Erythroblast (primary cell): ENCODE data around the gene ZBTB21.
A peak's percentile ranks its signal among the peaks of the same experiment; 100 is the strongest.
"Not testable (repeated sequence)": the region's sequence is repeated elsewhere in the genome, so short reads cannot be mapped to it uniquely, and the experiment has no call there.

Experiments
- DNase-seq, 2 experiments: peaks; one replicate each; lab custom pipeline; 2025; lab: John Stamatoyannopoulos, UW
- GATA1 ChIP-seq: IDR thresholded peaks from 2 replicates; pipeline ENCODE4 v1.6.1; 2011; ENCODE audit warnings: low read depth, mild to moderate bottlenecking, control low read depth, low read length, moderate library complexity
- POLR2A ChIP-seq: IDR thresholded peaks from 2 replicates; pipeline ENCODE4 v1.6.1; 2011; ENCODE audit warnings: mild to moderate bottlenecking, low read length

Gene ZBTB21

DNA sequence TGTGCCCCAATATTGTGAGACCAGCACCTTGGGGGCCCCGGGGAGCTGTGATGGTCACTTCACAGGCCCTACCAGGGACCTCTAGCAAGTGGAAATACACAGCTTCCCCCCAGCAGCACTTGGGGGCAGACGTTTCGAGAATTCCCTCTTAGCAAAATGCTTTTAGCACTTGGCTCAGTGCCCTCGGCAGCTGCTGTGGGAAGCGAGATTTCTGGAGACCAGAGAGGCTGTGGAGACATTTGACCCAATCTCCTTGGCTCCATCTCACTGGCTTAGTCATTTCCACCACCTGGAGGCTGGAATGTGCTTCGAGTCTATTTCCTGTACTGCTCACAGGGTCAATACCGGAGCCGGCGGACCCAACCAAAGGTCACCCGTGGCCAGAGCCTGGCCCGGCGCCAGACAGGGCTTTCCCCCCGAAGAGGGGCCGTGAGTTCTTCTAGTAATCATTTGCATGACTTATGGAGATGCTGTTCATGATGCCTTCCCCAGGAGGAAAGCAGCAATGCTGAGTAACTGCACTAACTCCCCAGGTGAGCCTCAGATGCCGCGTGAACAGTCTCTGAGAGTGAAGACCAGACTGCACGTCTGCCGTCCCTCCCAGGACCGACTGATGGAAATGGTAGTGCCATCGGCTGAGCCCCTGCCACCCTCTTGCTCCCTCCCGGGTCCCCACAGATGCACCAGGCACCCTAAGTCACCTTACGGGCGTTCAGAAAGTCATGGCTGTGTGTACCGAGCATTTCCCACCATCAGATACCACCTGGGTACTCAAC is 52.0 kb downstream of the ZBTB21 start:
- TF ChIP-seq GATA1 = no peak
- TF ChIP-seq POLR2A = no peak
- peak; percentile 16 to 43 for DNase-seq

DNA sequence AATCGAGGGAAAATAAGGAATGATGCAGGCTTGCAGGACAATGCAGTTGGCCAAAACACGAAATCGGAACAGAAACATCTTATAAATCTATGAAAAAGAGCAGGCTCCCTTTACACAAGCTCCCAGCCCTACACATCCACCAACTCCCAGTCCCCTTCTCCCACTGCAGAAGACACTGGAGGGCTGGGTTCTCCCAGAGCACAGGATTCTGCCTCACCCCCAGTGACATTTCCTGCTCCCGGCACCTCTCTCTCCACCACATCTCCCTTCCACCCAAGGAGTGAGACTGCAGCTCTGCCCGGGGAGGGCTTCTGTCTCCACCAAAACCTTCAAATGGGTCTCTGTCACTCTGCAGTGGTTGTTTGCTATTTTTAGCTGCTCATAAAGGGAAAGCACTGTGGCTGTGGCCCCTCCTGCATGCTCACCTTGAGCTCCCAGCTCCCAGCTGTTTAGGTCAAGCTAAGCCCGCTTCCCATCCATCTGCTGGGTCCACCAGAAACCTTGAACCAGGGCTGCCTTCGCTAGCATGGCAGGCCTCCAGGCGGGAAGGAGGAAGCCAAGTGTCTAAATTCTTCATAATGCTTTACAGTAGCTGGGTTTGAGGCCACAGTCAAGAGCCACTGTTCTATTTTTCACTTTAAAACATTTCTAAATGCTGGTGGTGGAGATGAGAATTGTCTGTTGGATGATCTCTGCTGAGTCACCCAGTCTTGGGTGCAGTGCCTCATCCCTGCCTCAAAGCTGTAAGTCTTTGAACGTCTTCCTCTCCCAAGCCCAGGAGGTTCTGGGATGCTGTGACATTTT is 53.0 kb downstream of the ZBTB21 start:
- TF ChIP-seq GATA1 = peak; percentile 74
- no peak for TF ChIP-seq POLR2A
- peak; percentile 89 to 91 for DNase-seq

DNA sequence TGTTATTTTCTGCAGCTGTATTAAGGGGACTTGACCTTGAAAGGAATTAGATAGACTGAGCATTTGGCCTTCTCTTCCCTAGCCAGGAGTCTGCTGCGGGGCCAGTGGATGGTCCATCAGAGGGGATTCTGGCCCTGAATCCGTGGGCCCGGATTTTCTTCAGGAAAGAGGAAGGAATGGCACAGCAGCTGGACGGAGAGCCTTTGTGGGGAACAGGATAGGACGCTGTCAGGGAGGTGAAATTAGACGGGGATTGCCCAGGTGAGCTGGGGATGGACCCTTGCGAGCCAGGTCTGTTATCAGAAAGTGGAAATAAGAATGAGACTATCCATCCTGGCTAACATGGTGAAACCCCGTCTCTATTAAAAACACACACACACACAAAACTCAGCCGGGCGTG is 54.6 kb downstream of the ZBTB21 start:
- TF ChIP-seq GATA1 = no peak
- TF ChIP-seq POLR2A = no peak
- no peak for DNase-seq

DNA sequence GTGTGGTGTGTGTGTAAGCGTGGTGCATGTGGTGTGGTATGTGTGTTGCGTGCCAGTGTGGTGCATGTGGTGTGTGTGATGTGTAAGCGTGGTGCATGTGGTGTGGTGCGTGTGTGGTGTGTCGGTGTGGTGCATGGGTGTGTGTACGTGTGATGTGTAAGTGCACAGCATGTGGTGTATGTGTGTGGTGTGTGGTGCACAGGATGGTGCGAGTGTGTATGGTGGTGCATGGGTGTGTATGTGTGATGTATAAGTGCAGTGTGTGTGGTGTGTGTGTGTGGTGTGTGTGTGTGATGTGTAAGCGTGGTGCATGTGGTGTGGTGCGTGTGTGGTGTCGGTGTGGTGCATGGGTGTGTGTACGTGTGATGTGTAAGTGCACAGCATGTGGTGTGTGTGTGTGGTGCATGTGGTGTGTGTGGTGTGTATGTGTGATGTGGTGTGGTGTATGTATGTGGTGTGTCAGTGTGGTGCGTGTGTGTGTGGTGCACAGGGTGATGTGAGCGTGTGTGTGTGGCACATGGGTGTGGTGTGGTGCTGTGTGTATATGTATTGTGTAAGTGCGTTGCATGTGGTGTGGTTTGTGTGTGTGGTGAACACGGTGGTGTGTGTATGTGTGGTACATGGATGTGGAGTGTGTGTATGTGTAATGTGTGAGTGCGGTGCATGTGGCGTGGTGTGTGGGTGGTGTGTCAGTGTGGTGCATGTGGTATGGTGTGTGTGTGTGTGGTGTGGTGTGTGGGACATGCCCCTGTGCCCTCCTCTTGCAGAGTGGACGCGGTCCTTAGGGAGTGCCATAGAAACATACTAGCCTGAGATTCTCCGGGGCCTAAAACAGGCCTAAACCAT is 55.3 kb downstream of the ZBTB21 start:
- no peak for TF ChIP-seq GATA1
- TF ChIP-seq POLR2A = no peak
- DNase-seq = peak; percentile 16 to 39

DNA sequence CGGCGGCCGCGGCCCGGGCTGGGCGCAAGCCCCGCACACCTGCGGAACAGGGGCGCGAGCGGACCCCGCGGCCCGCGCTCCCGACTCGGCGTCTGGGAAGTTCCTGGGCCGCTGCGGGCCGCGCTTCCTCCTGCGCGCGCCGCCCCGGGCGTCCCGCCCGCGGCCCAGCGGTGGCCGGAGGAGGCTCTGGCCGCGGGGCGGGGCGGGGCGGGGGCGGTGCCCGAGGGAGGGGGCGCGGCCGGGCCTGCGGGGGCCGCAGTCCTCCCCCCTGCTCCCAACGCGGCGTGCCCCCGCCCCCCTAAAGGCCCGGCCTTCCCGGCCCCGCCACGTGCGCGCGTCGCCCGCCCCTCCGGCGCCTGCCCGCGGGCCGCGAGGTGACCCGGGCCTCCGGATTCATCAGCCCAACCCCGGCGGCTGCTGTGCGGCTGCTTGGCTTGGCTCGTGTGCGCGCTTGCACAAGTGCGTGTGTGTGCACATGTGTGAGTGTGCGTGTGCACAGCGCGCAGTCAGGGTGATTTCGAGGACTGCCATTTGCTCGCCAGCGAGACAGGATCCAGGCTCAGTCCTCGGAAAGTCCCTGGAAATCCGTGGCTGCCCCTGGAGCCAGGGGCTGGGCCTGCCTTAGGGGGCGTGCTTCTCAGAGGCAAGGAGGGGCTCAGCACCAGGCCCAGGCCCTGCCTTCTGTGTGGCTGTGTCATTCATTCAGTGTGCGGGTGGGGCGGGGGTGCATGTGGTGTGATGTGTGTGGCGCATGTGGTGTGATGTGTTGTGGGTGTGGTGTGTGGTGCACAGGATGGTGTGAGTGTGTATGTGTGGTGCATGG is 56.1 kb downstream of the ZBTB21 start, which contains the start of gene C2CD2:
Gene C2CD2, minus strand, starts transcription at position 188 of the 823 bp plus-strand sequence. CDS start 370 bp downstream, outside the sequence.
- TF ChIP-seq POLR2A = no peak
- no peak for TF ChIP-seq GATA1
- DNase-seq = peak; percentile 78 to 82

DNA sequence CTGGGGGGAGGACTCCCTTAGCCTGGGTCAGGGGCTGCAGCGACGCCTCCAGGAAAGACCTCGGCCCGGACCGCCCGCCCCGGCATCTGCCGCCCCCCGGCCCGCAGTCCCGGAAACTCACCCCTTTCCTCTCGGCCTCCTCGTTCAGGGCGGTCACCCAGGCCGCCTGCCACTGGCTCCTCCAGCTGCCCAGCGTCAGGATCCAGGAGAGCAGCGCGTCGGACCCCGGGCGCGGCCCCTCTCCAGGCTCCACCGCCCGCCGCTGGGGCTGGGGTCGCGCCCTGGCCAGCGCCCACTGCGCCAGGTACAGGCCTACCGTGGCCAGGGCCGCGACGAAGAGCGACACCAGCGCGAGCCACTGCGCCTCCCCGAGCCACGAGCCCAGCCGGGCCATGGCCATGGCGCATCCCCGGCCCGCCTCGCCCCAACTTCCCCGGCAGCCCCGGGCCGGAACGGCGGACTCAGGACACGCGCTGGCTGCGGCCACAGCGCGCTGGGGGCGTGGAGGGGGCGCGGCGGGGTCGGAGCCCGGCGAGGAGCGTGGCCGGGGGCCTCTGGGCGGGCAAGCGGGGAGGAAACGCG is 56.8 kb downstream of the ZBTB21 start:
- no peak for TF ChIP-seq GATA1
- no peak for TF ChIP-seq POLR2A
- peak; percentile 57 to 59 for DNase-seq

DNA sequence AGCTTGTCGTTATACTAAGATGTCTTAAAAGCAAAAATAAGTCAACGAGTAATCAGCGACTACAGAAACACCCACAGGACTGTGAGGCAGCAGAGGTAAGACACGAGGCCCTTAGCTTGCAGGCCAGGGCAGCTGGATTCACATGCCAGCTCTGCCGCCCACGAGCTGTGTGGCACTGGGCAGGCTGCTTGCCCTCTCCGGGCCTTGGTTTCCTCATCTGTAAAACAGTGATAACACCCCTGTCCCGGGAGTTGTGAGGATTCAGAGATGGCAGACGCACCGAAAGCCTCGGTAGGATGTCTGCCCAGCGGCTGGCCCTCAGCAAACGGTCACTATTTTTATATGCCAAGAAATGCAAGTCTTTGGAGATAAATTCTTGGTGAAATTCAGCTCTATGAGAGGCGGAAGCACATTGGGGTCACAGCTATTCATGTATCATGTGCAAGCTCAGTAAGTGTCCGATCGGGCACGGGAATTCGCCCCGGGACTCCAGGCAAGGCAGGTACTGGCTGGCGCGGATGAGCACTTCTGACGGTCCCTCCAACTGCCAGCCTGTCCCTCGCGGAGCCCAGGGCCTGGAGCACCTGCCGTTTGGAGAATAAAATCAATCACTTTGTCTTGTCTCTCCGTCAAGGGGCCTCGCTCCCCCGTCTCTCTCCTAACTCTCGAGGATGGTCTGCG is 57.5 kb downstream of the ZBTB21 start:
- TF ChIP-seq GATA1 = no peak
- no peak for TF ChIP-seq POLR2A

DNA sequence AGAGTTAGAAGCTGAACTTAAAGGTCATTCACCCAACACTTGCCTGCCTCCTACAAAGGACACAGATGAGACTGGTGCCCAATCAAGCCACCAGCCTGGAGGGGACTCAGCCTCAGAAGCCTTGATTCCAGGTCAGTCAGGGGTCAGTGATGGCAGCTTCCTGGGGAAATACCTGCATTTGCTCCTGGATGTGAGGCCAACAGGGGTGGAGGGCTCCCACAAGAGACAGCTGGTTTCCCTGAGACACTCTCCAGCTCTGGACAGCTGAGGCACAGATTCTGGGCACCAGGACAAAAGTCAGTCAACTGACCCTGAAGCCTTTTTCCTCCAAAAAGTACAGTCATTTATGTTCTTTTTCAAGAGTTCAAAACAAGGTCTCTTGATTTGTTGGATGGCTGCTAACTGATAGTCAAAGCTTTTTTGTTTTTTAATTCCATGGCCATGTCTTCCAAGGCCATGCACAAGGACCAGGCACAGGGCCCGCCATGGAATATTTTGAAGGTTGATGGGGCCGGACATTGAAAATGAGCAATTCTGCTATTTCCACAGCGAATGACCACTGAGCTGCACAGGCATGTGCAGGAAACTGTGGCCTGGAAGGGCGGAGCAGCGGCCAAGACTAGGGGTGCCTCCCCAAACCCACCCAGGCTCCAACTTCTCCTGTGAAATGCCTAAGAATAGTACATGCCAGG is 58.1 kb downstream of the ZBTB21 start:
- no peak for TF ChIP-seq POLR2A
- TF ChIP-seq GATA1 = no peak
- DNase-seq = peak in 1 of 2 experiments; percentile 8

More for the DNA sequence above, 57.5 kb downstream of the ZBTB21 start:
- peak in 1 of 2 experiments; percentile 32 for DNase-seq

DNA sequence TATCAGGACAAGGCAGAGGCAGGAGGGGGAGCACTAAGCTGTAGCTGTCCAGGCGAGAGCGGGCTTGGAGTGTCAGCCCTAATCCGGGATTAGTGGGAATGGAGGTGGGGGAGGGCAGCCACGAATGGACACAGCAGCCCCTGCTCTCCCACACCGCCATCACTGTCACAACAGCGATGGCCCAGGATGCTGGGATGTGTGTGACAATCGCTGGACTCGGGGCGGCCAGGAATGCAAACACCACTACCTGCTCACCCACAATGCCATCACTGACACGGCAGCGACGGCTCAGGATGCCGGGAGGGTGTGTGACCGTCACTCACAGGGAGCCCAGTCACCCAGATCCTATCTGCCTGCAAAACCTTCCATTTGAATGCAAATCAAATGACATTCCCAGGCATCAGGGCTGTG is 59.2 kb downstream of the ZBTB21 start:
- DNase-seq = no peak
- TF ChIP-seq GATA1 (no peak), POLR2A (no peak)

DNA sequence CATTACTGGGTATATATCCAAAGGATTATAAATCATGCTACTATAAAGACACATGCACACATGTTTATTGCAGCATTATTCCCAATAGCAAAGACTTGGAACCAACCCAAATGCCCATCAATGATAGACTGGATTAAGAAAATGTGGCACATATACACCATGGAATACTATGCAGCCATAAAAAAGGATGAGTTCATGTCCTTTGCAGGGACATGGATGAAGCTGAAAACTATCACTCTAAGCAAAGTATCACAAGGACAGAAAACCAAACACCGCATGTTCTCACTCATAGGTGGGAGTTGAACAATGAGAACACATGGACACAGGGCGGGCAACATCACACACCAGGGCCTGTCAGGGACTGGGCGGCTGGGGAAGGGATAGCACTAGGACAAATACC is 60.5 kb downstream of the ZBTB21 start:
- DNase-seq = not testable (repeated sequence)

DNA sequence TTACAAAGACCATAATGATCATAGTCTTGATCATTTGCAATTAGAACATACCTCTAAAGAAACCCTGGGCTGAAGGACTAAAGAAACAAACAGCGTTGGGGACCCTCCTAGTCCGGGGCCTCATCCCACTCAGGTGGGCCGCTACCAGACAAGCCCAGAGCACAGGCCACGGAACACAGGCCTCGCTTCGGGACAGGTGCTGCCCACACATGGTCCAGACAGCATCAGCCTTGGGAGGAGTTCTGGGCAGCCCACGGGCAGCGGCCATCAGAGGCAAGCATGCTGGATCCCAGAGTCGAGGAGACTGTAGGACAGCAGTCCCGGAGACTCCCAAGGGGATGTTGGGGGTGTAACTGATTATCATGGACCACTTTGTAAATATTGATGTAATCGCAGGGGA is 61.3 kb downstream of the ZBTB21 start:
- DNase-seq = no peak
- TF ChIP-seq GATA1 (no peak), POLR2A (no peak)
